Fibroblast of lung (primary cell): ENCODE measurements around the gene CMIP. TPM values are rescaled to one million over a fixed set of nuclear protein-coding genes. Genes with fewer than 3 reads are reported as not detected.

ENCODE experiments used
- DNase-seq, 2 donors: peaks; one replicate each; pipeline versions ENCODE4 v3.0.0 to v3.0.0-alpha.2; 2010; ENCODE audit warnings: low read depth in 2 of 2
- H2AFZ ChIP-seq: 2 replicates; pipeline ENCODE4 v1.5.1; 2012; ENCODE audit warnings: low read length, control low read depth, inconsistent platforms
- H3K27ac ChIP-seq: 2 replicates; pipeline ENCODE4 v1.5.1; 2011; ENCODE audit warnings: low read length, control low read depth; ENCODE audit not compliant: insufficient read depth
- H3K27me3 ChIP-seq: 2 replicates; pipeline ENCODE4 v1.5.1; 2011; ENCODE audit warnings: mild to moderate bottlenecking, low read length; ENCODE audit not compliant: control insufficient read depth, insufficient read depth
- H3K36me3 ChIP-seq: 2 replicates; pipeline ENCODE4 v1.5.1; 2011; ENCODE audit warnings: low read length; ENCODE audit not compliant: control insufficient read depth, insufficient read depth
- H3K4me1 ChIP-seq: 2 replicates; pipeline ENCODE4 v1.5.1; 2011; ENCODE audit warnings: low read length; ENCODE audit not compliant: control insufficient read depth, insufficient read depth; ENCODE audit errors: extremely low read depth
- H3K4me2 ChIP-seq: 2 replicates; pipeline ENCODE4 v1.5.1; 2011; ENCODE audit warnings: low read length, control low read depth; ENCODE audit not compliant: insufficient read depth; ENCODE audit errors: extremely low read depth
- H3K4me3 ChIP-seq, 4 experiments: fragments of 200-600 bp in 1 of 4; sonication (generic) in 1 of 4; replicated peaks in 1 of 4; 2 replicates each; pipeline ENCODE4 v1.5.1; 2011 to 2016; ENCODE audit warnings: low read length in 4 of 4, low read depth in 3 of 4, mild to moderate bottlenecking in 3 of 4, control low read depth in 2 of 4, inconsistent platforms in 1 of 4, mixed read lengths in 1 of 4; ENCODE audit not compliant: insufficient read depth in 1 of 4; ENCODE audit errors: control extremely low read depth in 1 of 4
- H3K79me2 ChIP-seq: 2 replicates; pipeline ENCODE4 v1.5.1; 2012; ENCODE audit warnings: mild to moderate bottlenecking, low read length, inconsistent platforms; ENCODE audit not compliant: control insufficient read depth, insufficient read depth
- H3K9ac ChIP-seq: 2 replicates; pipeline ENCODE4 v1.5.1; 2011; ENCODE audit warnings: mild to moderate bottlenecking, low read length, control low read depth; ENCODE audit not compliant: insufficient read depth
- H3K9me3 ChIP-seq: 2 replicates; pipeline ENCODE4 v1.5.1; 2012; ENCODE audit warnings: low read depth, low read length; ENCODE audit not compliant: control insufficient read depth, insufficient read depth
- H4K20me1 ChIP-seq: 2 replicates; pipeline ENCODE4 v1.5.1; 2011; ENCODE audit warnings: low read length; ENCODE audit not compliant: control insufficient read depth, insufficient read depth; ENCODE audit errors: extremely low read depth
- EZH2 ChIP-seq: IDR thresholded peaks from 2 replicates; pipeline ENCODE4 v1.5.1; 2012; ENCODE audit warnings: low read length, control low read depth, mild to moderate bottlenecking; ENCODE audit errors: missing control alignments
- polyA plus RNA-seq, 2 donors: library from polyadenylated mRNA; depleted of rRNA in 1 of 2; stranded (reverse) in 1 of 2; unstranded in 1 of 2; fragments of >200 nt; gene quantifications; 2 replicates each; pipeline ENCODE4 v1.2.1, GENCODE V29; 2011 to 2012; ENCODE audit warnings: missing spikeins in 1 of 2
- total RNA-seq: library from RNA; depleted of rRNA; stranded (reverse); fragments of >200 nt; gene quantifications from 2 replicates; pipeline ENCODE4 v1.2.1, GENCODE V29; 2014
- TF ChIP-seq, protein P1 (sequence below), 2 donors: IDR thresholded peaks in 1 of 2; conservative IDR thresholded peaks in 1 of 2; 1 replicate in 1 of 2; 2 replicates in 1 of 2; pipeline ENCODE4 v1.5.1; 2011 to 2012; ENCODE audit warnings: low read length in 2 of 2, control low read depth in 1 of 2, inconsistent platforms in 1 of 2, low read depth in 1 of 2, mild to moderate bottlenecking in 1 of 2

Gene CMIP
- total and polyA plus RNA-seq, 2 donors (not counting 1 experiment from before 2014, with no cell fraction given) = 1.9 to 5.1 TPM

DNA sequence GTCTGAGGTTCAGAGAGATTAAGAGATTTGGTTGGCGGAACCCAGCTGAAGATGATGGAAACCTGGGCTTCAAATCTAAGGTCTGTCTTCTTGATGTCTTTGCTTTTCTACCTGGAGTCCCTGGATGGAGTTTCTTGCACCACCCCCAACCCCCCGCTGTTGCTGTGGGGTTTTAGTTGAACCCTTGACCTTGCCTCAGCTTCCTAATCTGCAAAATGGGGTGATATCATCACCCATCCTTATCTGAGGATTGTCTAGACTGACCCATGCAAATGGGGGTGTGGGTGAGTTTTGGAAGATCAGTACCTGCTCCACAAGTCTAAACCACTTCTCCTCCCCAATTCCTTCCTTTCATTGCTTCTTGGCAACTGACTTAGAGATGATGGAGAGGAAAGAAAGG lies 9.0 kb upstream of the CMIP start:
- H3K27me3 ChIP-seq = peaks cover 13% of the 10 kb centered on the region
- no peak overlapping the region for H3K9ac ChIP-seq
- H3K4me3 ChIP-seq = no peak overlapping the region
- H3K79me2 ChIP-seq = no peaks in the 10 kb centered on the region
- no peak overlapping the region for H3K4me2 ChIP-seq
- no peak overlapping the region for H3K27ac ChIP-seq
- TF ChIP-seq, protein P1, sequence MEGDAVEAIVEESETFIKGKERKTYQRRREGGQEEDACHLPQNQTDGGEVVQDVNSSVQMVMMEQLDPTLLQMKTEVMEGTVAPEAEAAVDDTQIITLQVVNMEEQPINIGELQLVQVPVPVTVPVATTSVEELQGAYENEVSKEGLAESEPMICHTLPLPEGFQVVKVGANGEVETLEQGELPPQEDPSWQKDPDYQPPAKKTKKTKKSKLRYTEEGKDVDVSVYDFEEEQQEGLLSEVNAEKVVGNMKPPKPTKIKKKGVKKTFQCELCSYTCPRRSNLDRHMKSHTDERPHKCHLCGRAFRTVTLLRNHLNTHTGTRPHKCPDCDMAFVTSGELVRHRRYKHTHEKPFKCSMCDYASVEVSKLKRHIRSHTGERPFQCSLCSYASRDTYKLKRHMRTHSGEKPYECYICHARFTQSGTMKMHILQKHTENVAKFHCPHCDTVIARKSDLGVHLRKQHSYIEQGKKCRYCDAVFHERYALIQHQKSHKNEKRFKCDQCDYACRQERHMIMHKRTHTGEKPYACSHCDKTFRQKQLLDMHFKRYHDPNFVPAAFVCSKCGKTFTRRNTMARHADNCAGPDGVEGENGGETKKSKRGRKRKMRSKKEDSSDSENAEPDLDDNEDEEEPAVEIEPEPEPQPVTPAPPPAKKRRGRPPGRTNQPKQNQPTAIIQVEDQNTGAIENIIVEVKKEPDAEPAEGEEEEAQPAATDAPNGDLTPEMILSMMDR (conservative IDR thresholded peaks at IDR 0.05 in 1 of 2, IDR thresholded peaks at IDR 0.05 in 1 of 2; ENCODE audit: low read depth in 1 of 2, low read length in 2 of 2) = no peak
- no peak for TF ChIP-seq EZH2
- no peaks in the 10 kb centered on the region for H3K36me3 ChIP-seq
- no peaks in the 10 kb centered on the region for H3K4me1 ChIP-seq
- no peaks in the 10 kb centered on the region for H4K20me1 ChIP-seq
- H3K9me3 ChIP-seq = no peaks in the 10 kb centered on the region
- no peak overlapping the region for H2AFZ ChIP-seq
- DNase-seq = no peak

GRCh38 chr16:81436386-81436785 lies 8.2 kb upstream of the CMIP start:
- Histone ChIP-seq H3K9ac (no peak overlapping the region), H3K4me3 (no peak overlapping the region), H3K4me1 (no peaks in the 10 kb centered on the region), H3K36me3 (no peaks in the 10 kb centered on the region), H4K20me1 (no peaks in the 10 kb centered on the region), H3K27me3 (peaks cover 21% of the 10 kb centered on the region), H3K79me2 (no peaks in the 10 kb centered on the region), H3K9me3 (no peaks in the 10 kb centered on the region), H2AFZ (no peak overlapping the region), H3K4me2 (no peak overlapping the region), H3K27ac (no peak overlapping the region)
- TF ChIP-seq EZH2 = no peak
- TF ChIP-seq, protein P1 (conservative IDR thresholded peaks at IDR 0.05 in 1 of 2, IDR thresholded peaks at IDR 0.05 in 1 of 2; ENCODE audit: low read depth in 1 of 2, low read length in 2 of 2) = no peak
- no peak for DNase-seq

- Histone ChIP-seq H4K20me1 (no peaks in the 10 kb centered on the region), H3K27ac (no peak overlapping the region), H3K36me3 (no peaks in the 10 kb centered on the region), H3K4me2 (no peak overlapping the region), H3K9me3 (no peaks in the 10 kb centered on the region), H3K4me3 (no peak overlapping the region), H3K4me1 (no peaks in the 10 kb centered on the region), H2AFZ (no peak overlapping the region), H3K79me2 (no peaks in the 10 kb centered on the region), H3K9ac (no peak overlapping the region), H3K27me3 (peaks cover 34% of the 10 kb centered on the region)
- TF ChIP-seq, protein P1 (conservative IDR thresholded peaks at IDR 0.05 in 1 of 2, IDR thresholded peaks at IDR 0.05 in 1 of 2; ENCODE audit: low read depth in 1 of 2, low read length in 2 of 2) = no peak
- no peak for TF ChIP-seq EZH2
- no peak for DNase-seq
Measured at GRCh38 chr16:81437865-81438264, 6.7 kb upstream of the CMIP start.
